CD4-positive, alpha-beta T cell treated with Interleukin-15 for 1 hour (primary cell): Measurements from ENCODE around the gene UCHL5.
"Not testable (repeated sequence)": the region's sequence is repeated elsewhere in the genome, so short reads cannot be mapped to it uniquely, and the experiment has no call there.

Experiments used
- DNase-seq: peaks from one replicate; pipeline ENCODE4 v3.0.0-alpha.2; 2020

UCHL5 gene

GRCh38 chr1:193005785-193006184 is 53.4 kb downstream of the UCHL5 start:
- DNase-seq: no peak

DNA sequence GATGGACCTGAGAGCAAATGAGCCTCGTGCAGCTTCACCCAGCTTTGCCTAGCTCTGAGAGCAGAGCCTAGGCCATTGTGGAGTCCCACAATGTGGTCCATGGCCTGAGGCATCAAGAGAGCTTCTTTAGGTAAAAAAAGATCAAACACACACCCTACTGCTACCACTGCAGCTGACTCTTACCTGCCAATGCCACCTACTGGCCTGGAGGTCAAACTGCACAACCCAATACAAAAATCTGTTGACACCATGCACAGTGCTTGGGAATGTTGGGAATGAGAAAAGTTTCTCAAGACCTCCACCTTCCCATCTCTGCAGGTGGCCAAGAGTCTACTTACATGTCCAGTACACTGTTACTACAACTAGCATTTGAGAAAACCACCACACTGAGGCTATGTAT is 60.6 kb downstream of the UCHL5 start:
- no peak for DNase-seq

DNA sequence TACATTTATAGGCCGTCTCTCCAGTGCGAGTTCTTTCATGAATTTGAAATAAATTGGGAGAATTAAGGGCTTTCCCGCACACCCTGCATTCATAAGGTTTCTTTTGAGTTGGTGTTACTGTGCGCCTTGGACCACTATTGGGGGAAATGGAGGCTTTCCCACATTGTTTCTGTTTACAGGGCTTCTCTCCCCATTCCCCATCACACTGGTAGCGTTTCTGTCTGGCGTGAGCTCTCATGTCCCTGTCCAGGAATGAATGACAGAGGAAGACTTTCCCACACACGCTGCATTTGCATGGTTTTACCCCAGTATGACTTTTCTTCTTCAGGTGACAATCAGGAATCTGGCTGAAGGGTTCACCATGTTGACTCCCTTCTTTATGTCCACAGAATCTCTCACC is 65.0 kb downstream of the UCHL5 start:
- DNase-seq: no peak

DNA sequence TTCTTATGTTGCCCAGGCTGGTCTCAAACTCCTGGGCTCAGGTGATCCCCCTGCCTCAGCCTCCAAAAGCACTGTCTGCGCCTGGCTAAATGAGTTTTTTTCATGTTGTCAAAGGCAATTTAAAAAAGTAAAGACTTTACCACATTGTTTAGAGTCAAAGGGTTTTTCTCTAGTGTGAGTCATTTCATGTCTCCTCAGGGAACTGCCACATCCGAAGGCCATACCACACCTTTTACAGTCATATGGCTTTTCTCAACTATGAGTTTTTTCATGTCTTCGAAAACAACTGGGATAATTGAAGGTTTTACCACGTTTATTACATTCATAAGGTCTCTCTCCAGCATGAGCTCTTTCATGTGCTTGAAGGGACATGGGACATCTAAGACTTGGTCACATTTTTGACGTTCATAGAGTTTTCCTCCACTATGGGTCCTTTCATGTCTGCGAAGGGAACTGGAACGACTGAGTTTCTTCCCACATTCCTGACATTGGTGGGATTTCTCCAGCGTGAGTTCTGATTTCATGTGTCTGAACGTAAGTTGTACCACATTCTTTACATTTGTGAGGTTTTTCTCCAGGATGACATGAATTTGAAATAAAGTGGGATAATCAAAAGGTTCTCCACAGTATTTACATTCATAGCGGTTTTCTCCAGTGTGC is 65.6 kb downstream of the UCHL5 start:
- DNase-seq: no peak

DNA sequence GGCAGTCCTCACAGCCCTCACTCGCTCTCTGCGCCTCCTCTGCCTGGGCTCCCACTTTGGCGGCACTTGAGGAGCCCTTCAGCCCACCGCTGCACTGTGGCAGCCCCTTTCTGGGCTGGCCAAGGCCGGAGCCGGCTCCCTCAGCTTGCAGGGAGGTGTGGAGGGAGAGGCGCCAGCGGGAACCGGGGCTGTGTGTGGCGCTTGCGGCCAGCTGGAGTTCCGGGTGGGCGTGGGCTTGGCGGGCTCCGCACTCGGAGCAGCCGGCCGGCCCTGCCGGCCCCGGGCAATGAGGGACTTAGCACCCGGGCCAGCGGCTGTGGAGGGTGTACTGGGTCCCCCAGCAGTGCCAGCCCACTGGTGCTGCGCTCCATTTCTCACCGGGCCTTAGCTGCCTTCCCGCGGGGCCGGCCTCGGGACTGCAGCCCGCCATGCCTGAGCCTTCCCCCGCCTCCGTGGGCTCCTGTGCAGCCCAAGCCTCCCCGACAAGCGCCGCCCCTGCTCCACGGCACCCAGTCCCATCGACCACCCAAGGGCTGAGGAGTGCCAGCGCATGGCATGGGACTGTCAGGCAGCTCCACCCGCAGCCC is 72.3 kb downstream of the UCHL5 start:
- DNase-seq: not testable (repeated sequence)

DNA sequence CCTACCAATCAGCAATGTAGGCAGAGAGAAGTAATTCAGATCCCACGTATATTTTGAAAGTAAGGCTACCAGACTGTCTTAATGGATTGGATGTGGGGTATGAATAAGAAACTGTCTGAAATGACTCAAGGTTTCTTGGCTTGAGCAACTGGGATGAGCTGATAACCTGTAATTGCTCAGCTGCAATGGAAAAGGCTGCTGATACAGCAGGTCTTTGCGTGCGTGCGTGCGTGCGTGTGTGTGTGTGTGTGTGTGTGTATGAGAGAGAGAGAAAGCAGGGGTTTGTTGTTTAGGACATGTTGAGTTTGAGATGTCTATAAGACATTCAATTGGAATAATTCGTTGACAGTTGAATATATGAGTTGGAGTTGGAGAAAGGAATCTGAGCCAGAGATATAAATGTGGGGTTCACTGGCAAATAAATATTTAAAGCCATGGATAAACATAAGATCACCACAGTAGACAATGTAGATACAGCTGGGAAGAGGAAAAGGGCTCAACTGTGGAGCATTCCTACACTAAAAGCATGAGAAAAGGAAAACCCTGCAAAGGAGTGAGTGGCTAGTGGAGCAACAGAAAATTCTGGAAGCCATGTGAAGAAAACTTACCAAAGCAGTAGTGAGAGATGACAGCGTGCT is 72.9 kb downstream of the UCHL5 start:
- DNase-seq: no peak

DNA sequence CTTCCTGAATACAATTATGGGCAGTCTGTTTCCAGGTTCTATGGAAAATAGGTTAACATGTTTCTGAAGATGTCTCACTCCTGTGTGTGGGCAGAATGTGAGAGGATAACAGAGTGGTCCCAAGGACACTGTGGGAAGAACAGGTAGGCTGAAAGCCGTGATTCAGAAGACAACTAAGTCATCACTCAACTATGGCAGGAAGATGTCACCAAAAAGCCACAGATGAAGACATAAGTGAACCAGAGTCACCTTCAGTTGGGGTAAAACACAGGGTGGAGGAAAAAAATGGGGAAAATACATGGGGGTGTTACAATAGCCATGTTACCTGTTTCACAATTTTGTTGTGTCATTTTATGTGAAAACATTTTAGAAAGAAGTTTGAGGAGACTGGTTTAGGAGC is 75.1 kb downstream of the UCHL5 start:
- DNase-seq: no peak

DNA sequence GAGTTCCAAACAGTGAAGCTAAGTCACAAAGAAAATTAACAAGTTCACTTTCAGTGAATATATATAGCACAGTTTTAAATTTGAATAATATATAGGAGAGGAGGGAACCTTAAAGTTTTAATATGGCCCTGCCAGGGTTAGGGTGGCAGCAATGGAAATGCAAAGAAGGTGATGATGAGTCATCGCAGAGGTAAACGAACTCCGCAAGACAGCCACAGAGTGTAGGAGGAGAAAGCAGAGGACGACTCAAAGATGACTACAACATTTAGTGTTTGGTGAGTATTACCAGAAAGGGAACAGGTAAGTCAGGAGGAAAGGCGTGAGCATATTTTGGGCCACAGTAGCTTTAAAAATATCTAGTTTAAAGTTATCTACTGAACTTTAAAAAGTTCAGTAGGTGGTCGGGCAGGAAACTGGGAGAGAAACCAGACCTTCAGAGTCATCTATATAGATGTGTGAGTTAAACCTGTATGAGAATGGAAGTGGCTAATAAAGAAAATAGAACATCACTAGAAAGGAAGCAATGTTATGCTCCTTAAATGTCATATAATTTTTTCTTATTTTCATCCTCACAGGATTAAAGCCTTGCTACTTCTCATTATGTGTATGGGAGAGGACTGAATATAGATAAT is 75.7 kb downstream of the UCHL5 start:
- no peak for DNase-seq

DNA sequence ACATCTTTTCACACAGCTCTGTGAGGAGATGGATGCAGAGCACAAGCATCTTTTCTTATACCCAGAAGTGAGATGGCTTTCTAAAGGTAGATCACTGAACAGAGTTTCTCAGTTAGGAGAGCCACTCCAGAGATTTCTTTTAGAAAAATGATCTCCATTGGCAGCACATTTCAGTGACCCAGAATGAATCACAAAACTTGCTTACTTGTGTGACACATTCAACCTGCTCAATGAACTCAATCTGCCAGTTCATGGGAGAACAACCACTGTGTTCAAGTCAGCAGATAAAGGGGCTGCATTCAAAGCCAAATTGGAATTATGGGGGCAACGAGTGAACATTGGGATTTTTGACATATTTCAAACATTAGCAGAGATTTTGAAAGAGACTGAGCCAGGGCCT is 78.3 kb downstream of the UCHL5 start:
- DNase-seq: no peak

DNA sequence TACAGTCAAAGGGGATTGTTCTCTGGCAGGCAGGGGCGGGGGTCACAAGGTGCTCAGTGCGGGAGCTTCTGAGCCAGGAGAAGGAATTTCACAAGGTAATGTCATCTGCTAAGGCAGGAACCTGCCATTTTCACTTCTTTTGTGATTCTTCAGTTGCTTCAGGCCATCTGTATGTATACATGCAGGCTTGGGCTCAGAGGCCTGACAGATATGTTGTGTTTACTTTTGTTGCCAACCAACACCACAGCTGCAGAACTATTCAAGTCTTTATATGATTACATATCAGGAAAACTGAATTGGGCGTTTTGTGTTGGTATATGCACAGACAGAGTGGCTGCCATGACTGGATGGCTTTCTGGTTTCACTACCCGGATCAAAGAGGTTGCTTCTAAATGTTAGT is 78.8 kb downstream of the UCHL5 start:
- not testable (repeated sequence) for DNase-seq

- DNase-seq: no peak
These were observed 79.6 kb downstream of the UCHL5 start for GRCh38 chr1:192979542-192979941.

- DNase-seq: no peak
These were observed 80.9 kb downstream of the UCHL5 start for GRCh38 chr1:192978195-192978710.

- no peak for DNase-seq
These were observed 82.0 kb downstream of the UCHL5 start for GRCh38 chr1:192977089-192977706.

DNA sequence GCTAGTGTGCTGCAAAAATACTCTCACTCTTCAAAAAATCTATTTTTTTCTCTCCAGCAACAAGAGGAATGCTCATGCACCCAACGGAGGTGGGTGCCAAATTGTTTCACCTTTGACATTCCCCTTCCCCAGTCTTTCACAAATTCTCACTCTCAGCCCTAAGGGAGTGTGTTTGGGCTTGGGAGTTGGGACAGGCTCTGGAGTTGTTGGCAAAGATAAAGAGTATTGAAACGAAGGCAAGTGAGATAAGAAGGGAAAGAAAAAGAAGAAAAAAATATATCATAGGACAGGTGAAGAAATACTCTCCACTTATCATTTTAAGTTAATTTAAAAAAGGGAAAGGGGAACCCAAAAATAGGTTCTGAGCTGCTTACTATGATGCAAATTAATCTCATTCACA is 82.6 kb downstream of the UCHL5 start:
- no peak for DNase-seq

DNA sequence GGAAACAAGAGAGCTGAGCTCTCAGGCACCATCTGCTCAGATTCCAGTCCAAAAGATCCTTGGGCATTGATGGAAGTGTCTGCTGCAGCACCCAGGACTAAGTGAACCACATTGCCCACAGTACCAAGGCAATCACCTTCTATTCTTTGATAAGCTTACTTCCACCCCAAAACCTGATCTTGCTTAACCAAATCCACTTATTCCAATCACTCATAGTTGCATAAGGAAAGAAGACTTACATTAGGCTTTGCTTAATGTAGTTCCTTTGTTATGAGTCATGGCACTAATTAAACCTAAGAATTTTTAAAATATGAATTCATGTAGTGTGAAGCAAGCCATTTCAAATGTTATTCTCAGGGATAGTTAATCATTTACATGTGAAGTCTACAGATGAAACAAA is 84.5 kb downstream of the UCHL5 start:
- no peak for DNase-seq

DNA sequence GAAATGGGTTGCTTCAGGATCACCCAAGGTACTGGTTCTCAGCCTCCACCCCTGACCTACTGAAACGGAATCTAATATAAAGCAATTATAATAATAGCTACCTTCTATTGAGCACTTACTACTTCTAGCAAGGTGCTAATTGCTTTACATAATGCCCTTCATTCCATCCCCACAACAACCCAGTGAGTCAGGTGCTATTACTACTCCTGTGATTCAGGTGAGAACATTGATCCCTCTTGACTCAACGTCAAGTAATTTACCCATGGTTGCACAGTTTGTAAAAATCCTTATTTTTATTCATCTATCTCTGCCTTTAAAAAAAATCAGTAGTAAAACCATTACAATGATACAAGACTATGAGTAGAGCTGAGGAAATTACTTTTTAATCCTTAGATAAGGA is 85.2 kb downstream of the UCHL5 start:
- DNase-seq: no peak

- no peak for DNase-seq
These were observed 86.0 kb downstream of the UCHL5 start for GRCh38 chr1:192973202-192973601.

- DNase-seq: no peak
These were observed 90.1 kb downstream of the UCHL5 start for GRCh38 chr1:192969091-192969490.

GRCh38 chr1:192968323-192968722 is 90.8 kb downstream of the UCHL5 start:
- no peak for DNase-seq

DNA sequence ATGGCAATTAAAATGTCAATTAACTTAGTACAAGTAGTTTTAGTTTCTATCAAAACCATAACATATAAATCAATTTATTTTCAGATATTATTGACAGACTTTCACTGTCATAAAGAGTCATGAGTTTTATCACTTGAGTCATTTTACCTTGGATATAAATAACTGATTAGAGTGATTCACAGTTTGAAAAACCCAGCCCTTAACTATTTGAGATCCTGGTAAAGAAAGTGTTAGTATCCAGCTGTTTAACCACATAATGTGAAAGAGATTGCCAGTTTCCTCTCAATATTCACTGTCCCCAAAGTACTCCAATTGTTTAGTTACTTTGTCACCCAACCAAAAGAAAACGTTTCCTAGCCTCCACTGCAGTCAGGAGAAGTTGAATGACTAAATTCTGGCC is 91.3 kb downstream of the UCHL5 start:
- no peak for DNase-seq

- DNase-seq: no peak
These were observed 91.8 kb downstream of the UCHL5 start for GRCh38 chr1:192967211-192967877.

GRCh38 chr1:192966073-192966472 is 93.1 kb downstream of the UCHL5 start:
- no peak for DNase-seq

GRCh38 chr1:192962901-192963300 is 96.3 kb downstream of the UCHL5 start:
- no peak for DNase-seq
